OCI-LY1 (cell line): ENCODE data around the gene CDH22.

Source experiments
- H2AFZ ChIP-seq: fragments of 200-600 bp; sonication (generic), shearing (Covaris generic); 2 replicates; pipeline ENCODE4 v1.6.0; 2014; ENCODE audit warnings: antibody characterized with exemption, mild to moderate bottlenecking, low read length
- H3F3A ChIP-seq: fragments of 200-600 bp; sonication (generic), shearing (Covaris generic); 2 replicates; pipeline ENCODE4 v1.6.0; 2014; ENCODE audit warnings: mild to moderate bottlenecking, antibody characterized with exemption, low read length, moderate library complexity; ENCODE audit not compliant: insufficient read depth
- H3K27ac ChIP-seq: fragments of 200-600 bp; sonication (generic); 2 replicates; pipeline ENCODE4 v1.5.1; 2014; ENCODE audit warnings: low read length, mixed run types, mild to moderate bottlenecking, low read depth; ENCODE audit not compliant: poor library complexity, severe bottlenecking
- H3K27me3 ChIP-seq: fragments of 200-600 bp; sonication (generic); 2 replicates; pipeline ENCODE4 v1.6.0; 2014; ENCODE audit warnings: antibody characterized with exemption, mild to moderate bottlenecking, low read length, moderate library complexity; ENCODE audit not compliant: insufficient read depth
- H3K36me3 ChIP-seq: fragments of 200-600 bp; sonication (generic); 2 replicates; pipeline ENCODE4 v1.6.1; 2014; ENCODE audit warnings: mild to moderate bottlenecking, antibody characterized with exemption, low read length, moderate library complexity, mixed read lengths; ENCODE audit not compliant: insufficient read depth
- H3K4me1 ChIP-seq: fragments of 200-600 bp; sonication (generic); 2 replicates; pipeline ENCODE4 v1.5.1; 2014; ENCODE audit warnings: mild to moderate bottlenecking, low read length, moderate library complexity; ENCODE audit not compliant: insufficient read depth, severe bottlenecking
- H3K4me2 ChIP-seq: fragments of 200-600 bp; sonication (generic), shearing (Covaris generic); 2 replicates; pipeline ENCODE4 v1.6.1; 2014; ENCODE audit warnings: low read length
- H3K4me3 ChIP-seq: fragments of 200-600 bp; sonication (generic); 2 replicates; pipeline ENCODE4 v1.5.1; 2014; ENCODE audit warnings: low read length, low read depth, mild to moderate bottlenecking, mixed read lengths; ENCODE audit not compliant: poor library complexity, severe bottlenecking
- H3K79me2 ChIP-seq: fragments of 200-600 bp; shearing (Covaris generic); 2 replicates; pipeline ENCODE4 v1.6.1; 2016; ENCODE audit warnings: mixed run types, low read length, mixed read lengths; ENCODE audit not compliant: insufficient read depth
- H3K9ac ChIP-seq: fragments of 200-600 bp; sonication (generic), shearing (Covaris generic); 2 replicates; pipeline ENCODE4 v1.6.1; 2014; ENCODE audit warnings: mild to moderate bottlenecking, low read length, mixed read lengths
- H3K9me2 ChIP-seq: fragments of 200-600 bp; sonication (generic), shearing (Covaris generic); 2 replicates; pipeline ENCODE4 v1.6.1; 2014; ENCODE audit warnings: low read depth, mild to moderate bottlenecking, low read length, mixed read lengths
- H3K9me3 ChIP-seq: fragments of 200-600 bp; shearing (Covaris generic); 2 replicates; pipeline ENCODE4 v1.6.1; 2014; ENCODE audit warnings: low read length, mixed read lengths
- H4K20me1 ChIP-seq: fragments of 200-600 bp; sonication (generic), shearing (Covaris generic); 2 replicates; pipeline ENCODE4 v1.6.0; 2016; ENCODE audit warnings: mild to moderate bottlenecking, low read length; ENCODE audit not compliant: insufficient read depth
- EZH2 ChIP-seq: fragments of 200-600 bp; sonication (generic), shearing (Covaris generic); IDR thresholded peaks from 2 replicates; pipeline ENCODE4 v1.8.0; 2017; ENCODE audit warnings: borderline replicate concordance, mixed run types, mild to moderate bottlenecking, antibody characterized with exemption, low read length, moderate library complexity, mixed read lengths
- TF ChIP-seq, protein P1 (sequence below): fragments of 200-600 bp; sonication (generic), shearing (Covaris generic); IDR thresholded peaks from 2 replicates; pipeline ENCODE4 v1.5.1; 2017; ENCODE audit warnings: mild to moderate bottlenecking, antibody characterized with exemption, low read length, moderate library complexity, mixed read lengths

Gene CDH22

DNA sequence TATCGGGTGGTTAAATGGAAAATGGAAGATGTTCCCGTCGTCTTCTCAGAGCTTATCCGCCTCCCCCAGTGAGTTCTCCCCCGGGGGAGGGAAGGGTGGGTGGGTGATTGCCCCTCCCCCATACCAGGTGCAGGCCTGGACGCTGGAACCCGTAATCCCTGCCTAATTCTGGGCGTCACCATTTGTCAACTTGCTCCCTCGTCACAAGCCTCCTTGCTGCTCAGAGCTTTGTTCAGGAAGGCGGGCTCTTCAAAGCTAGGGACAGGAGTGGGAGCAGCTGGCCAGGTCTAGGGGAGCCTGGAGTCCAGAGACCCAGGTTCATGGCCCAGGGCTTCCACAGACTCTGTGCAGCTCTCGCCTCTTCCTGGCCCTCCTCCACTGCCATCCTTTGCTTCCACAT is 25.6 kb downstream of the CDH22 start:
- H3K9me3 ChIP-seq = no peaks in the 10 kb centered on the region
- no peaks in the 10 kb centered on the region for H3K27me3 ChIP-seq
- H2AFZ ChIP-seq = no peak overlapping the region
- H3K9ac ChIP-seq = no peak overlapping the region
- H3K79me2 ChIP-seq = no peaks in the 10 kb centered on the region
- H4K20me1 ChIP-seq = no peaks in the 10 kb centered on the region
- H3K4me1 ChIP-seq = no peaks in the 10 kb centered on the region
- H3K4me3 ChIP-seq = no peak overlapping the region
- no peak overlapping the region for H3K27ac ChIP-seq
- no peak overlapping the region for H3K4me2 ChIP-seq
- no peaks in the 10 kb centered on the region for H3K9me2 ChIP-seq
- H3F3A ChIP-seq = no peaks in the 10 kb centered on the region
- TF ChIP-seq, protein P1, sequence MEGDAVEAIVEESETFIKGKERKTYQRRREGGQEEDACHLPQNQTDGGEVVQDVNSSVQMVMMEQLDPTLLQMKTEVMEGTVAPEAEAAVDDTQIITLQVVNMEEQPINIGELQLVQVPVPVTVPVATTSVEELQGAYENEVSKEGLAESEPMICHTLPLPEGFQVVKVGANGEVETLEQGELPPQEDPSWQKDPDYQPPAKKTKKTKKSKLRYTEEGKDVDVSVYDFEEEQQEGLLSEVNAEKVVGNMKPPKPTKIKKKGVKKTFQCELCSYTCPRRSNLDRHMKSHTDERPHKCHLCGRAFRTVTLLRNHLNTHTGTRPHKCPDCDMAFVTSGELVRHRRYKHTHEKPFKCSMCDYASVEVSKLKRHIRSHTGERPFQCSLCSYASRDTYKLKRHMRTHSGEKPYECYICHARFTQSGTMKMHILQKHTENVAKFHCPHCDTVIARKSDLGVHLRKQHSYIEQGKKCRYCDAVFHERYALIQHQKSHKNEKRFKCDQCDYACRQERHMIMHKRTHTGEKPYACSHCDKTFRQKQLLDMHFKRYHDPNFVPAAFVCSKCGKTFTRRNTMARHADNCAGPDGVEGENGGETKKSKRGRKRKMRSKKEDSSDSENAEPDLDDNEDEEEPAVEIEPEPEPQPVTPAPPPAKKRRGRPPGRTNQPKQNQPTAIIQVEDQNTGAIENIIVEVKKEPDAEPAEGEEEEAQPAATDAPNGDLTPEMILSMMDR = no peak
- no peak for TF ChIP-seq EZH2
- no peaks in the 10 kb centered on the region for H3K36me3 ChIP-seq

GRCh38 chr20:46279103-46279502 is 29.2 kb downstream of the CDH22 start:
- H3K4me1 ChIP-seq = no peaks in the 10 kb centered on the region
- no peak overlapping the region for H2AFZ ChIP-seq
- H3F3A ChIP-seq = no peaks in the 10 kb centered on the region
- H3K79me2 ChIP-seq = no peaks in the 10 kb centered on the region
- no peak overlapping the region for H3K27ac ChIP-seq
- H3K4me3 ChIP-seq = no peak overlapping the region
- H3K9ac ChIP-seq = no peak overlapping the region
- H3K4me2 ChIP-seq = no peak overlapping the region
- no peaks in the 10 kb centered on the region for H3K27me3 ChIP-seq
- H4K20me1 ChIP-seq = no peaks in the 10 kb centered on the region
- no peaks in the 10 kb centered on the region for H3K9me2 ChIP-seq
- no peaks in the 10 kb centered on the region for H3K9me3 ChIP-seq
- no peak for TF ChIP-seq EZH2
- TF ChIP-seq, protein P1 = no peak
- H3K36me3 ChIP-seq = no peaks in the 10 kb centered on the region

- Histone ChIP-seq H2AFZ (no peak overlapping the region), H3K79me2 (no peaks in the 10 kb centered on the region), H3K9me2 (no peaks in the 10 kb centered on the region), H3K4me1 (no peaks in the 10 kb centered on the region), H3K9ac (no peak overlapping the region), H3K9me3 (no peaks in the 10 kb centered on the region), H4K20me1 (no peaks in the 10 kb centered on the region), H3K36me3 (no peaks in the 10 kb centered on the region), H3K27me3 (no peaks in the 10 kb centered on the region), H3K4me2 (no peak overlapping the region), H3K27ac (no peak overlapping the region), H3K4me3 (no peak overlapping the region), H3F3A (no peaks in the 10 kb centered on the region)
- TF ChIP-seq, protein P1 = no peak
- no peak for TF ChIP-seq EZH2
Observed at GRCh38 chr20:46277602-46278001, 30.7 kb downstream of the CDH22 start.
